ENCODE data around the gene FGF19. TPM values are rescaled to one million over a fixed set of nuclear protein-coding genes. Genes with fewer than 3 reads are reported as not detected.
A peak's percentile ranks its signal among the peaks of the same experiment; 100 is the strongest.

FGF19 gene, protein sequence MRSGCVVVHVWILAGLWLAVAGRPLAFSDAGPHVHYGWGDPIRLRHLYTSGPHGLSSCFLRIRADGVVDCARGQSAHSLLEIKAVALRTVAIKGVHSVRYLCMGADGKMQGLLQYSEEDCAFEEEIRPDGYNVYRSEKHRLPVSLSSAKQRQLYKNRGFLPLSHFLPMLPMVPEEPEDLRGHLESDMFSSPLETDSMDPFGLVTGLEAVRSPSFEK
- not detected for polyA plus RNA-seq (2013, experiment 1 of 2; ENCODE audit: insufficient read length)
- polyA plus RNA-seq (2013, experiment 2 of 2; ENCODE audit: insufficient read length) = not detected

DNA sequence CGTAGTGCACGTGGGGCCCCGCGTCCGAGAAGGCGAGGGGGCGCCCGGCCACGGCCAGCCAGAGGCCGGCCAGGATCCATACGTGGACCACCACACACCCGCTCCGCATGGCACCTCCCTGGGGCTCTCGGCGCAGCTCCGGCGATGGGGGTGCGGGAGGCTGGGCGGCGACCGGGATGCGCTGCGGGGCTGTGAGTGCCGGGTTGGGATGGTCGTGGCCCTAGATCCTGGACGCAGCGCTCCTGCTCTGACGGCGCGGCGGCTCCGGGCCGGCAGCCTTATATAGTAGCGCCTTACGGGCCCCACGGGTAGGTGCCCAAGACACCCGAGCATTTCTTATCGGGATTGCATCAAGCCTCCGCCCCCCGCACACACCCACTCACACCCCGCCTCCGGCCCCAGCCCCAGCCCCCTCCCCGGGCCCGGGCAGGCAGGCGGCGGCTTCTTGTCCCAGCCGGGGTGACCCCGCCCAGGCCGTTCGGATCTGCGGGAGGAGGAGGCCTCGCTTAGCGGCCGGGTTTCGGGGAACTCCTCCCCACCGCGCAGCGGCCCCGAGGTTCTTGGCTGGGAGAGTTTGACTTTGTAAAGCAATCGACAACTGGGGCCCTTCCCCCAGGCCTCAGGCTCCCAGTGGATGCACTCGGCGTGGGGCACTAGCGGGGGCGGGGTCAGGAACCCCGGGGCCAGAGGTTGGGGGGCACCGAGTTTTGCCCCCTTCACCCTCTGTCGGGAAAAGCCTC, at the start of gene FGF19:
TSS of gene FGF19 (minus strand) at position 255 of the 740 bp plus-strand sequence. CDS start at position 109, 146 bp downstream.
- no peak for DNase-seq

DNA sequence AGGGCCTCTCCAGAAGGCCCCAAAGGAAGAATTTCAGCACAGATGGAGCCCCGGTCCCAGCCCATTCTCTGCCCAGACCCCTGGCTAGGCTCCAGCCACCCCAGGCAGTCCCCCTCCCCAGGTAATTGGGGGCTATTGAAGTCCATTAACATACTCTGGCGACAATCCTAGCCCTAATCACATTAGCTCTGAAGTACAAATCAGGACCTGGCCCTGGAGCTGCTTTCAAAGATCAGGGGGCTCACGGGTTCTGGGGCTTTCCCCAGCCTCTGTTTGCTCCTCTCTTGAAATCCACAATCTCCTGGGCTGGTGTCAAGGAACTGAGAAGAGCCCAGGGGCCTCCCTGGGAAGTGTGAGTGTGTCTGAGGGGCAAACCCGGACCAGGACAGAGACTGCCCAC, 49.1 kb upstream of the FGF19 start:
- no peak for DNase-seq

DNA sequence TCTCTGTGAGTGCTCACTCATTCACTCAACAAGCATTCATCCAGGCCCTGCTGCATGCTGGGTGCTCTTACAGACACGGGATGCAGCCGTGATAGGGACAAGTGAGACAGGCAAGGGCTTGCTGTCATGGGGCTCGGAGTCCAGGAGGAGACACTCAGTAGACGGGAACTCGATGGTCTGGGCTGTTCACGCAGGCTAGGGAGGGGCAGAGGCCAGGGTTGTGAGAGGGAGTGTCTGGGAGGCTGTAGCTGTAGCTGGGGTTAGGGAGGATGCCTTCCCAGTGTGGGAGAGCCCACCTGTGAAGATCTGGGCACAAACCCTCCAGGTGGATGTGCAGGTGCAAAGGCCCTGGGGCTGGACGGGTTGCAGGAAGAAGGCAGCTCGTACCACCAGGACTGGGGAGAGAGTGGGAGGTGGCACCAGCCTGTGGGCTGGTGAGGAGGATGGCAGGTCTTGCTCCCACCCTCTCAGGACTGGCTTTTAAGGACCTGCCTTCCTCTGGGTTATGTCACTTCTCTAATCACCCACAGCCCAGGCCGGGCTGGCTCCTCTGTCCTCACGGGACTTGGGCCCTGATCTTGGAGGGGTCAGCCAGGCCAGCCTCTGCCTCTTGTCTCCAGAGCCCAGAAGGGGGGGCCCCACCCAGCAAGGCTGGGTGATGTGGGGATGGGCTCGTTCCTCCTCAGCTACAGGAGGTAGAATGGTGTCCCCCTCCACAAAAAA, 47.2 kb upstream of the FGF19 start:
- no peak for DNase-seq

DNA sequence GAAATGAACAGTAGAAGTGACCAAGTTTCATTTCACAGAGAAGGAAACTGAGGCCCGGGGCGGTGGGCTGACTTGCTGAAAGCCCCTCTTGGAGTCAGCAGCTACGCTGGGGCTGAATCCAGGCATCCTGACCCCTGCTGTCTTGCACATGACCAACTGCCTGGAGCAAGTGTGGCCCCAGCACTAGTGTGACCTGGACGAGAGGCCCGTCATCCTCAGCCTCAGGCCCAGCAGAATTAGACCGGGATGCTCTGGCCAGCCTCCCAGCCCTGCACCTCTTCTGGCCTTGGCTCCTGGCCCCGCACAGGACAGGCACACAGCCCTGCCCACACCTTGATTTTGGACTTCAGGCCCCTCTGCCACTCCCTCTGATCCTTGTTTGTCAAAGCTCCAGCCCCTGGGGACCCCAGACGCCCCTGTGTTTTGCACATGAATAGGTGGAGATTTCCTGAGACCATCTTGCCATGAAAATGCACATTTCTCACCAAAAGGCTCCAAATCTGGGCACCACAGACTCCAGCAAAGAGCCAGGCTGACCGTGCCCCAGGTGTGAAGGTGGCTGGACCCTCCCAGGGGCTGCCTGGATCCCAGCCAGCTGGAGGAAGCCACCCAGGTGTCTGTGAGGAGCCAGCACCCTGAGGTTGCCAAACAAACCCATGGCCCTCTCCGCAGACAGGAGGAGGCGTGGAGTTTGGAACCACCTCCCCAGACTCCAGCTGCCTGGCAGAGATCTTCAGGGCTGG, 46.5 kb upstream of the FGF19 start:
- no peak for DNase-seq

DNA sequence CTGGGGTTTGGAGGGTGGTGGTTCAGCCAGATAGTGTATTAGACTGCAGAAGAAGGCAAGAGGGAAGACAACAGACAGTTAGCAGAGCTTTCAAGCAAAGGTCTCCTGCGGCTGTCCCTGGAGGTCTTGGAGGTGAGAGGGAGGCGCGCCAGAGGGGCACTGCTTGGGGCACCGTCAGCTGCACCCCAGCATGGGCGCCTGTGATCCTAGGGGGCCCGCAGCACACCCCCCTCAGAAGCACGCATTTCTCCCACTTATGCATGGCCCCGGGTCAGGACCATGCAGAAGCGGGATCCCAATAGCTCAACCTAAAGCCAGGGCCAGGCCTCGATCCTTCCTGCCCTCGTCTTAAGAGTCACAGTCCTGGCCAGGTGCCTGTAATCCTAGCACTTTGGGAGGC, 44.8 kb upstream of the FGF19 start:
- DNase-seq = no peak

DNA sequence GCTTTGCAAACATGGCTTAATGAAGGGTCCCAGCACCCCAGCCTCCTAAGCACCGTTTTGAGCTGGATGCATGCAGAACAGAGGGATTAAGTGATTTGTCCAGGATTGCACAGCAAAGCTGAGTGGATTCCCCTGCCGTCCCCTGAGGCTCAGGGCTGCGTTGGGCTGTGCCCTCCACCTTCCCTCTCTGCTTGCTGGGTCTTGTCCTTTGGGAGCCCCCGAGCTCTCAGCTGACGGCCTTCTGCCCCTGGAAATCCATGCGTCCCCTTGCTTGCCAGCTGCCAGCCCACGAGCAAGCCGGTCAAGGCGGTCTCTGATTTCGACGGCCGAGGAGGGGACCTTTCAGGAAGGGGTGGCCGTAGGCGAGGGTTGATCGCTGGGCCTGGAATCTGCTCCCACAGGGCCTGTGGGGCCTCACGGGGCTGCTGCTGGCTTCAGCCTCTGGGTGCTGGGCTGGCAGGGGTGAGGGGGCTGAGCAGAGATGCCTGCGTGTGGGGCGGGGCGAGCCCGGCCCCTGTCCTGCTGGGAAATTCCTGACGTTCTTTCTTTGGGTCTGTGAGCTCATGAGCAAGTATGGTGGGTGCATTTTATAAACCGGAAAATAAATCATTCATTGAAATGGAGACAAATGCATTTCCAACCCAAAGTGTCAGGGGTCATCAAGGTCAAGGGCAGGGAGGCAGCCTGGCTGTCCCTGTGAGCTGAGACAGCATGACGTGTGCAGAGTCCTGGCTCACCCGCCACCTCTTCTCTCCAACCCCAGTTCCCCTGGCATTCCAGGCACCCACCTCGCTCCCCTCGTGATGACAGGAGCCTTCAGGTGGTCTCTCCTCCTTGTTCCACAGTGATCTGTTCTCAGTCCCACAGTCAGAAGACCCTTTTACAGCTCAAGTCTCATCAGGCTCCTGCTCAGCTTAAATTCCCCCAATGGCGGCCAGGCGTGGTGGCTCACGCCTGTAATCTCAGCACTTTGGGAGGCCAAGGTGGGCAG, 43.2 kb upstream of the FGF19 start:
- DNase-seq = peak; percentile 50

DNA sequence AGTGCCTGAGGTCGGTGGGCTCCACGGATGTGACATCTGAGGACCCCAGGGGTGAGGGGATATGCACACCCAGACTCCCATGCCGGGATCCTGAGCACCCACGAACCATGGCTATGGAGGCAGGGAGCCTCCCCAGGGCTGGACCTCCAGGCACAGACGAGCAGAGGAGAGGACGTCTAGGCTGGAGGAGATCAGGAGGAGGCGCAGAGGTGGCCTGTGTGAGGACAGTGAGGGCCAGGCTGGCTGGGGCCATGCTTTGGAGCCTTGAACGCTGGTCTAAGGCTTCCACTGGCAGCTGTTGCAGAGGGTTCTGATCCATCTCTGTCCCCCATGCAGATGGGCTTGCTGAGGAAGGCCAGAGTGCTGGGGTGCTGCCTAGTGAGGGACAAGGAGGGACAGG, 42.3 kb upstream of the FGF19 start:
- no peak for DNase-seq

DNA sequence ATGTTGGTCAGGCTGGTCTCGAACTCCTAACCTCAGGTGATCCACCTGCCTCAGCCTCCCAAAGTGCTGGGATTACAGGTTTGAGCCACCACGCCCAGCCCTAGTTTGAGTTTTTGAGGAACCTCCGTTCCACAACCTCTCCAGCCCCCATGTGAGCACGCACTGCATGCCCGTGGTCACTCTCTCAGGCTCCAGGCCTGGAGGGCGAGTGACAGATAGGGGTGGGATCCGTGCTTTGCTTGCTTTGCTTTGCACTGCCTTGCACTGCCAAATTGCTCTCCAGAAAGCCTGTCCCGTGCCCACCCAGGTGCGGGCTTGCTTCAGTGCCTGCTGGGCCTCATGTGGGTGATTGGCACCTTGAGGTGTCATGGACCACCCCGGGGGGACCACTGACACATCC, 41.4 kb upstream of the FGF19 start:
- no peak for DNase-seq

DNA sequence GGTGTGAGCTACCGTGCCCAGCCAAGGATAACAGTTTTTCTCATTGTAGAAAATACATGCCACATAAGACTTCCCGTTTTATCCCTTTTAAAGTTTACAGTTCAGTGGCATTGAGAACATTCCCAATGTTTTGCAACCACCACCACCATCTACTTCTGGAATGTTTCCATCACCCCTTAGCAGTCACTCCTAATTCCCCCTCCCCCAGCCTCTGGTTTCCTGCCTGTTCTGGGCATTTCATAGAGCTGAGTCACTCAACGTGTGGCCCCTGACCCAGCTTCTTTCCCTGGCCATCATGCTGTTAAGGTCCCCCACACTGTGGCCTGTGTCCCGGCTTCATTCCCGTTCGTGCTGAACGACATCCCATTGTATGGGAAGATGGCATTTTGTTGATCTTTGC, 40.6 kb upstream of the FGF19 start:
- peak; percentile 82 for DNase-seq

DNA sequence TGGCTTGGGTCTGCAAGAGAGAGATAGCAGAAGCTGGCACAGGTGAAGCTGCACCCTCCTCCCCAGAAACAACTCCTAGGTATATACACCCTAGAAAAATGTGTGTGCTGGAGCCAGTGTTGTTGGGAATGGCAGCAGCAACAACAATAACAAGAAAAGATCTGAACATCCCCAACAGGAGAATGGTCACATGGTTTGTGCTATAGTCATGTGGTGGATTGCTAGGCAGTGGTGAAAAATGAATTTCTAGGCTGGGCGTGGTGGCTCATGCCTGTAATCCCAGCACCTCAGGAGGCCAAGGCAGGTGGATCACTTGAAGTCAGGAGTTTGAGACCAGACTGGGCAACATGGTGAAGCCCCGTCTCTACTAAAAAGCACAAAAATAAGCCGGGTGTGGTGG, 31.0 kb upstream of the FGF19 start:
- DNase-seq = no peak

DNA sequence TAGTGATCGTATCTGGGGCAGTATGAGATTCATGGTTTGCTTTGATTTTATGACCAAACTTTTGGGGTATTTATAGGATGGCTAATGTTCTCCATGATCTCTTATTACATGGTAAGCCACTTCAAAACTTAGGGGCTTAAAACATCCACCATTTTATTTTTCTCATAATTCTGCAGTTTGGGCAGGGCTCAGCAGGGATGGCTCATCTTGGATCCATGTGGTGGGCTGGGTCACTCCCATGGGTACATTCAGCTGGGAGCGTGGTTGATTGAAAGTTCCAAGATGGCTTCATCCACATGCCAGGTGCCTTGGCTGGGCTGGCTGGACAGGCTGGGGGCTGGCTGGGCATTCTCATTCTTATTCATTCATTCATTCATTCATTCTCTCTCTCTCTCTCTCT, 30.5 kb upstream of the FGF19 start:
- DNase-seq = no peak

DNA sequence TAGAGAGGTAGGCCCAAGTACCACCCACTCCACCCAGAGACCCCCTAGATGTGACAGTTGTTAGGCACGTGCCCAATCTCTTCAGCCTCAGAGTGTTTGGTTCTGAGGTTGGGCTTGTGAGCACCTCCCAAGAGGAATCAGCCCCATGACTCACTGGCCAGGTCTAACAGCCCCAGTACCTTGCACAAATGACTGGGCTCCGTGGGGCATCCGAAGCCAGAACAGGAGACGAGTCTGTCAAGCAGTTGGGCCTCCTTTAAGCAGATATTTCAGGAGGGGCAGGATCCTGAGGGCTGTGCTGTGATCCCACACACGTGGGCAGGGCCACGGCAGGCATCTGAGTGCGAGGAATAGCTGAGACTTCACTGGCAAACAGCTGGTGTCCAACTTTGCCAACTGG, 29.1 kb upstream of the FGF19 start:
- no peak for DNase-seq

DNA sequence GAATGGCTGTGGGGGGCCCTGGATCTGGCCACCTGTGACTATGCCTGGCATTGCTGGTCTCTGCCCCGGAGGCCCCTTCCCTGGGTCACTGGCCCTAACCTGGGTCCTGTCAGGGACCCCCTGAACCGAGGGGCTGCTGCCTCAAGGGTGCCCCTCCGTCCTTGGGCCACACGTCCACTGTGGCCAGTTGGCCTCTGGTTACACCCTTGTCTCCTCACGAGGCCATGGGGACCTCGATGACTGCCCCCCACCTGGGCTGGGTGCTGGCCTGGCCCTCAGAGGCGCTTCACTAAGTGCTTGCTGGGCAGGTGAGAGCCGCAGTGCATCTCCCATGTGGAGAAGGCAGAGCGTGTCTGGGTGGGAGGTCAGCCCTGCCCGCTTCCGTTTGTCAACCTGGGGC, 27.3 kb upstream of the FGF19 start:
- DNase-seq = no peak

DNA sequence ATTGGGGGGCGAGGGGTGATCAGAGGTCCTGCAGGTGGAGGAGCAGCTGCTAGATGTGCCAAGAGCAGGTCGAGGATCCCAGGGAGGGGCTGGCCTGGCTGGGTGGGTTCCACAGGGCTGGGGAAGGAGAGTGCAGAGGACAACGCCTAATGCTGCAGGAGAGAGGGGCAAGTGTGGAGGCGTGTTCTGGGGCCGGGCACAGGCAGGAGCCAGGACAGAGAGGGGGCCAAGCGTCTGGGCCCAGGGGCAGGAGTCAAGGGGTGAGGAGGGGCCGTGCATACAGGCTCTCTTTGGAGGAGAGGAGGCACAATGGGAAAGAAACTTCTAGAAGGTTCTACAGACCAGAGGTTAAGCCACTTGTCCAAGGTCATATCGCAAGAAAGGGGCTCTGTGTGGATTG, 26.7 kb upstream of the FGF19 start:
- no peak for DNase-seq

DNA sequence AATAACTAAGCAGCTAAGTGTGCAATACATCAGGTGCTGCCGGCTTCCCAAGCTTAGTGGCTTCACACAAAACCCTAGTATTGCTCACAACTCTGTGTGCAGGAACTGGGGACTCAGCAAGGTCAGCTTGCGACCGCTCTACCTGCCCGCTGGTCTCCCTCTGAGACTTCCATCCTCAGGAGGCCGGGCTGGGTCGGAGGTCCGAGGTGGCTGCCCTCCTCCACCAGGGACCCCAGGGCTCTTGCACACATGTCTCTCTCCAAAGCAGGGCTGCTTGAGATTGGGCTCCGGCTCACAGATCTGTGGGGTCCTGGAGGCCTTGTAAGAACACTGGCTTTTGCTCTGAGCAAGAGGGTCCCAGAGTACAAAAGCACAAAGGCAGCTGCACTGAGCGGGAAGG, 25.4 kb upstream of the FGF19 start:
- no peak for DNase-seq

DNA sequence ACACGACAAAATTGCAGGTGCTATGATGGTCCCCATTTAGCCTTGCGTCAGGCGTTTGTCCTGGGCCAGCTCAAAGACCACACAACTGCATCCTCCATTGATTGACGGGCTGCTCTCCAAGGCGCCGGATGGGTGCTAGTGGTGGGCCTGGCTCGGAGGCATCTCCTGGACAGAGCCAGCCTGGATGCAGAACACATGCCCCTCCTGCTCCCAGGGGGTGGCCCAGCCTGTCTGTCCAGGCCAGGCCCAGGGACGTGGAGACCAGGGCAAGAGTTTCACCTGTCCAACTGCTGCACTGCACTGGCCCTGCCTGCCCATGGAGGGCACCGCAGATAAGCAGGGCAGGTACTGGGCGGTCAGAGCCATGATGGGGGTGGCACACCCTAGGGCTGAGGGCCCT, 23.4 kb upstream of the FGF19 start:
- DNase-seq = no peak

DNA sequence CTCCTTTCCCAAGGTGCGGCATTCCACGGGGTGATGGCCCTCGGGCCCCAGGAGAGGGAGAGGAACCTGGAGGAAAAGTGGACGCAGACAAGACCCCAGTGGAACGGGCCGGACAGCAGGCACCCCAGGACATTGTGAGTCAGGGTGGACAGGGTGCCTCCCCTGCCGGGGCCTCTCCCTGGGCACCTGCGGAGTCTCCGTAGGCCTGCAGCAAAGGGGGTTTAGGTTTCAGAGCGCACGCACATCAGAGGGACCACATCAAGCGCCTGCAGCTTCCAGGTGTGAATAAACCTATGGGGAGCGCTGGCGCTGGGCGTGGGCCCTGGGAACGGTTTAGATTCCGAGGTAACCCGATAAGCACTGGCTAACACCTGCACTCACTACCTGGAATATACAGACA, 22.7 kb upstream of the FGF19 start:
- no peak for DNase-seq

DNA sequence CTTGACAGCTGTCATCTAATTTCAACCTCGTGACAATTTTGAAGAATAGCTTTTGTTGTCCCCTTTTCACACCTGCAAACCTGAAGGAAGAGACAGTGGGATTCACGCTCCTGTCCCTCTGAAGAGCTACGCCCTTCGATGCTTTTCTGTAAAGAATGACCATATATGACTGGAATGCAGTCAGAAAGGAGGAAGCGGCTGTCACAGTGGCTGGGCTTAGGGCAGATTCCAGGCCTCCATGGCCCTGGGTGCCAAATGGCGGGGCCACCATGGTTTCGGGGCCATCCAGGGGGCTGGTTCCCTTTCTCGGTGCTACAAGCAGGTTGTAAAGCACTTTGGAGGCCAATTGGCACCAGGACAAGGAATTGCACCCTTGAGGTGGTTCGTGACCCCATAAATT, 22.2 kb upstream of the FGF19 start:
- DNase-seq = no peak

DNA sequence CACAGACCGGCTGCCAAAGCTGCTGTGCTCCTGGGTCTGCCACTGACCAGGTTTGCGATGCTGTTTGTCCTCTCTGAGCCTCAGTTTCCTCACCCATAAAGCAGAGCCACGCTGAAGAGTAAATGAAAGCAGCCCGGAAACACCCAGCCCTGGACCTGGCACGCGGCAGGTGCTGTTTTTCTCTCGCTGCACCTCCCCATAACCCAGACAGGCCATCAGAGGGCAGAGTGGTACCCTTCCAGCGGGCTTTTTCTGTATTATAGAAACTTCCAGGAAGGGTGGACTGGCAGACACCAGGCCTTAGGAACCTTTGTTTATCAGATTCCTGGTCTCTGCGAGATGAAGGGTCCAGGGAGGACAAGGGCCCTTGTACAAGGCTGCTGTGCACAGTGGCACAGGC, 17.9 kb upstream of the FGF19 start:
- no peak for DNase-seq

DNA sequence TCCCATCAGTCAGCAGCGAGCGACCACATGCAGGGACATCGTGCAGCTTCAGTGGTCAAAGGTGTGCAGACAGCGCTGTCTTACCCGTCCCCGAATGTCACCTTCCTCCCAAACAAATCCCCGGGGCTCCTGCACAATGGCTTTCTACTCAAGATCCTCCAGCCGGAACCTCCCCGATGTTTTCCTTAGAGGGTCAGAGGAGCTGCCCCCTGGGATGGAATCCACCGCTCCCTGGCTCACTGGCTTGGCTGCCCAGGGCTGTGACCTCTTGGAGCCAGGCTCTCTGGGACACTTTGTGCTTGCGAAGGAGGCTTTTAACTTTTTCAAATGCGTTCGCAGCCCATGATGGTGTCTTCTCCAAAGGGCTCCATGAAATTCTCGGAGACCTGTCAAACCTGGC, 17.3 kb upstream of the FGF19 start:
- no peak for DNase-seq

DNA sequence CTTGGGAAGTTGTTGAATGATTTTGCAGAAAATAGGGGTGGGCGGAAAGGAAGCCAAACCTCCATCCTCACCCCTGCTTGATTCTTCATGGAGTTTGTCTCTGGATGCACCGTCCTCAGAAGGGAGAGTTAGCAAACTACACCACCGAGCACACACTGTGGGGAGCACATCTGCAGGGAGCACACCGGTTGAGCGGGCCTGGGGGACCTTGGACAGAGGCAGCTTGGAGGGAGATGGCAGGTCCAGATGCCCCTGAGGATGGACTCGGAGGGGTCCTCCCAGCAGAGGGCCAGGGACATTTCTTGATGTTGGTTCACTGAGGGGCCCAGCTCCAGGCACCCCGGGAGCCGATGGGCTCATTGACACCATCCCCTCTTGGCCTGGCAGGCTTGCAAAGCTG, 15.1 kb upstream of the FGF19 start:
- DNase-seq = no peak

DNA sequence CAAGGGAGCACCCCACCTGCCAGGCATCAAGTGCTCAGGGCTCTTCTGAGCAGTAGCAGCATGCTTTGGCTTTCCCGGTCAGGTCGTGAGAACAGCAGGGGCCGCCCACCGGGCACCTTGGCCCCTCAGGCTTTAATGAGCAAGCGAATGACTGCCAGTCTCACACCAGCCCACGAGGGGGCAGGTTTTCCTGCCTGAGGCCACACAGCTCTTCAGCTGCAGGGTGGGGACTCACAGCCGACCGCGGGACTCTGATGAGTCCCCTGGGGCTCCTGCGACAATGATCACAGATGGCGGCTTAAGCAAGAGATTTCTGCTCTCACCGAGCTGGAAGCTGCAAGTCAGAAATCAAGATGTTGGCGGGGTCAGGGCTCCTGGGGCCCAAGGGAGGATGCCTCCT, 14.3 kb upstream of the FGF19 start:
- no peak for DNase-seq
